Stimulated activated CD8-positive, alpha-beta memory T cell treated with anti-CD3 and anti-CD28 coated beads, Interleukin-7, amount 100 ng/mL, for 4 hours (primary cell): ENCODE measurements around the gene RASA3.

Source experiments
- DNase-seq, 2 donors: peaks; one replicate each; pipeline ENCODE4 v3.0.0-alpha.2; 2020; ENCODE audit warnings: low read depth in 2 of 2

RASA3 gene

GRCh38 chr13:113969973-113970611 is 162.3 kb downstream of the RASA3 start:
- DNase-seq: no peak

GRCh38 chr13:113969311-113969972 is 163.0 kb downstream of the RASA3 start:
- no peak for DNase-seq

GRCh38 chr13:113968463-113969310 is 163.7 kb downstream of the RASA3 start:
- no peak for DNase-seq

- DNase-seq: no peak
These were observed 164.5 kb downstream of the RASA3 start for GRCh38 chr13:113967729-113968462.

GRCh38 chr13:113967206-113967720 is 165.2 kb downstream of the RASA3 start:
- no peak for DNase-seq

- DNase-seq: no peak
These were observed 166.2 kb downstream of the RASA3 start for GRCh38 chr13:113965968-113966884.

GRCh38 chr13:113965383-113965874 is 167.0 kb downstream of the RASA3 start:
- DNase-seq: no peak

GRCh38 chr13:113964251-113964995 is 168.0 kb downstream of the RASA3 start:
- no peak for DNase-seq

- no peak for DNase-seq
These were observed 169.0 kb downstream of the RASA3 start for GRCh38 chr13:113963376-113963775.

- DNase-seq: no peak
These were observed 169.4 kb downstream of the RASA3 start for GRCh38 chr13:113962975-113963374.

- DNase-seq: no peak
These were observed 170.0 kb downstream of the RASA3 start for GRCh38 chr13:113962386-113962785.

- no peak for DNase-seq
These were observed 172.0 kb downstream of the RASA3 start for GRCh38 chr13:113960276-113960948.

GRCh38 chr13:113959198-113959597 is 173.2 kb downstream of the RASA3 start:
- DNase-seq: no peak

- DNase-seq: no peak
These were observed 174.1 kb downstream of the RASA3 start for GRCh38 chr13:113958373-113958772.

- DNase-seq: no peak
These were observed 175.9 kb downstream of the RASA3 start for GRCh38 chr13:113956571-113956970.

- DNase-seq: no peak
These were observed 176.7 kb downstream of the RASA3 start for GRCh38 chr13:113955691-113956090.

- DNase-seq: no peak
These were observed 177.2 kb downstream of the RASA3 start for GRCh38 chr13:113955235-113955634.

- no peak for DNase-seq
These were observed 178.2 kb downstream of the RASA3 start for GRCh38 chr13:113954046-113954835.
